ENCODE data around the gene THOC6. TPM values are rescaled to one million over a fixed set of nuclear protein-coding genes. Genes with fewer than 3 reads are reported as not detected.

The THOC6 gene
- total RNA-seq, 2 donors from 2014 or later, result 22.9 to 28.0 TPM

DNA sequence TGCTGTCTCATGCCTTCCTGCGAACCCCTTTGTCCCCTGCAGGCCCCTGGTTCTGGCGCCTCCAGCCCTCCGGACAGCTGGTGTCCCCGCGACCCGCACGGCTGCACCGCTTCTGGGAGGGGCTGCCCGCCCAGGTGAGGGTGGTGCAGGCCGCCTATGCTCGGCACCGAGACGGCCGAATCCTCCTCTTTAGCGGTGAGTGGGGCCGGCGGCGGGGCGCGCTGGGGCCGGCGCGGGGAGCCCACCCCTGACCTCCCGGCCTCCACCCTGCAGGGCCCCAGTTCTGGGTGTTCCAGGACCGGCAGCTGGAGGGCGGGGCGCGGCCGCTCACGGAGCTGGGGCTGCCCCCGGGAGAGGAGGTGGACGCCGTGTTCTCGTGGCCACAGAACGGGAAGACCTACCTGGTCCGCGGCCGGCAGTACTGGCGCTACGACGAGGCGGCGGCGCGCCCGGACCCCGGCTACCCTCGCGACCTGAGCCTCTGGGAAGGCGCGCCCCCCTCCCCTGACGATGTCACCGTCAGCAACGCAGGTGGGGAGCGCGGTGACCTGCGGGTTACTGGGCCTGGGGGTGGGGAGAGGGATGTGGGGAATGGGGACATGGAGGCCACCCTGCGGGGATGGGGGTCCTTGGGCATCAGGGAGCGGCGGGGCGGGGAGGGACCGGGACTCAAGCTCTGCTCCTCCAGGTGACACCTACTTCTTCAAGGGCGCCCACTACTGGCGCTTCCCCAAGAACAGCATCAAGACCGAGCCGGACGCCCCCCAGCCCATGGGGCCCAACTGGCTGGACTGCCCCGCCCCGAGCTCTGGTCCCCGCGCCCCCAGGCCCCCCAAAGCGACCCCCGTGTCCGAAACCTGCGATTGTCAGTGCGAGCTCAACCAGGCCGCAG, 34.5 kb downstream of the THOC6 start:
- H3K36me3 ChIP-seq, result no peaks in the 10 kb centered on the region
- peak; percentile 47 for DNase-seq (ENCODE audit: low spot score)
- WGBS, result 12% methylated on average over 35 of the region's 77 CpGs
- peak overlapping the region; percentile 74 to 76 for H3K27ac ChIP-seq
- peaks cover 7% of the 10 kb centered on the region for H3K4me1 ChIP-seq (replicated peaks)
- H3K4me3 ChIP-seq, result peak overlapping the region; percentile 92 to 93
- H3K27me3 ChIP-seq (replicated peaks; ENCODE audit: insufficient read depth), result no peaks in the 10 kb centered on the region
- TF ChIP-seq, protein P1, sequence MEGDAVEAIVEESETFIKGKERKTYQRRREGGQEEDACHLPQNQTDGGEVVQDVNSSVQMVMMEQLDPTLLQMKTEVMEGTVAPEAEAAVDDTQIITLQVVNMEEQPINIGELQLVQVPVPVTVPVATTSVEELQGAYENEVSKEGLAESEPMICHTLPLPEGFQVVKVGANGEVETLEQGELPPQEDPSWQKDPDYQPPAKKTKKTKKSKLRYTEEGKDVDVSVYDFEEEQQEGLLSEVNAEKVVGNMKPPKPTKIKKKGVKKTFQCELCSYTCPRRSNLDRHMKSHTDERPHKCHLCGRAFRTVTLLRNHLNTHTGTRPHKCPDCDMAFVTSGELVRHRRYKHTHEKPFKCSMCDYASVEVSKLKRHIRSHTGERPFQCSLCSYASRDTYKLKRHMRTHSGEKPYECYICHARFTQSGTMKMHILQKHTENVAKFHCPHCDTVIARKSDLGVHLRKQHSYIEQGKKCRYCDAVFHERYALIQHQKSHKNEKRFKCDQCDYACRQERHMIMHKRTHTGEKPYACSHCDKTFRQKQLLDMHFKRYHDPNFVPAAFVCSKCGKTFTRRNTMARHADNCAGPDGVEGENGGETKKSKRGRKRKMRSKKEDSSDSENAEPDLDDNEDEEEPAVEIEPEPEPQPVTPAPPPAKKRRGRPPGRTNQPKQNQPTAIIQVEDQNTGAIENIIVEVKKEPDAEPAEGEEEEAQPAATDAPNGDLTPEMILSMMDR (IDR thresholded peaks at IDR 0.05), result peak in 1 of 4 experiments; percentile 26
- TF ChIP-seq POLR2A (IDR thresholded peaks at IDR 0.05), result no peak
- no peaks in the 10 kb centered on the region for H3K9me3 ChIP-seq
- intact Hi-C loops (cut with DNase I), result loop anchor here (5.0 kb wide), 1 partner anchor 69 kb away; no protein-coding TSS in a partner anchor

DNA sequence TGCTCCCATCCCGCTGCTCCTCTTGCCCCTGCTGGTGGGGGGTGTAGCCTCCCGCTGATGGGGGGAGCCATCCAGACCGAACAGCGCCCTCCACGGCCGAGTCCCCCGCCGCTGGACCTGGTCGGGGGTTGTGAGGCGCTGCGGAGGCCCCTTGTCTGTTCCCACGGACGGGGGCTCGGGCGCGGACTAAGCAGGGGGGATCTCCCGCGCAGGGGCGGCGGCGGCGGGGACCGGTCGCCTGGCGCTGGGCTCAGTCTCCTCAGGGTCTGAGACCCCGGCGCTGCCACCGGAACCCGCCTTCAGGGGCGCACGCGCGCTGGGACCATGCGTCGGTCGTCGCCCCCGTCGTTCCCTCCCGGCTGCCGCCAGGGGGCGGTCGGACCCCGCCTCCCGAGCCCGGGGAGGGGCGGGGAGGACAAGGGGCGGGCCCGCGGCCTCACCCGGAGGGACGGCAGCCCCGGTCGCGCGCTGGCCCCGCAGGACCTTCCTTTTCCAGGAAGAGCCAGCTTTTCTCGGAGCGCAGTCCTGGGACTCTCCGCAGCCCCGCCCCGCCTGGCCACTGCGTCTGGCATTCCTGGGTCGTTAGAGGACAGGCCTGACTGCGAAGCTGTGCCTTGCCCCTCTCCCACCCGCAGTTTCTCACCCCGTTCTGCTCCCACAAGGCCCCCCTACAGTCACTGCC, 35.3 kb downstream of the THOC6 start:
- H3K27ac ChIP-seq, result peak overlapping the region; percentile 74 to 76
- 2% methylated on average over 55 of the region's 67 CpGs for WGBS

DNA sequence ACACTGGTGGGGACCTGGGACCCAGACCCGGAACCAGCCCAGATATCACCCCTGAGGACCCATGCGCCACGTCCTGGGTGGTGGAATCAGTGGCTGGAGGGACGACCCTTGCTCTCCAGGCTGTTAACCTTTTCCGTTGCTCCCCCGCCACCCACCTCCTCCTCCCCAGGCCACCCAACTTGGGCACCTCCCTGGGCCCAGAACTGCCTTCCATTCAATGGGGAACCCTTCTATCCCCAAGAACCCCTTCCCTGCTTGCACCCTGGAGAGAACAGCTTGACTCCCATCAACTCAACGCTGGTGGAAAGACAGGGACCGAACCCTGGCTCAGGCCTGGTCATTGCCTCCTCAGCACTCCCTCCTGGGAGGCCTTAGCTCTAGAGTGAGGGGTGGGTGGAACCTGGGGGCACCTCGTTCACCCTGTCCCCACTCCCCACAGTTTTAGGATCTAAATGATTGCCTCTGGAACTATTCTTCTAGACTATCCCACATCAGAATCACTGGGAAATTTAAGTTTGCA, 35.9 kb downstream of the THOC6 start:
- TF ChIP-seq, protein P1 (IDR thresholded peaks at IDR 0.05), result no peak
- TF ChIP-seq POLR2A (IDR thresholded peaks at IDR 0.05), result no peak
- TF ChIP-seq POLR2AphosphoS5 (IDR thresholded peaks at IDR 0.05), result no peak
- peaks cover 7% of the 10 kb centered on the region for H3K4me1 ChIP-seq (replicated peaks)
- H3K27me3 ChIP-seq (replicated peaks; ENCODE audit: insufficient read depth), result no peaks in the 10 kb centered on the region
- DNase-seq (ENCODE audit: low spot score), result no peak
- no peaks in the 10 kb centered on the region for H3K36me3 ChIP-seq
- intact Hi-C loops (cut with DNase I), result loop anchor here (2.0 to 5.0 kb wide), 2 partner anchors 68 to 107 kb away; no protein-coding TSS in a partner anchor
- 57% methylated on average over 9 of the region's 9 CpGs for WGBS
- no peaks in the 10 kb centered on the region for H3K9me3 ChIP-seq
- peak overlapping the region; percentile 74 to 76 for H3K27ac ChIP-seq
- peak overlapping the region; percentile 92 to 93 for H3K4me3 ChIP-seq

More for the DNA sequence above, 35.3 kb downstream of the THOC6 start:
- Histone ChIP-seq H3K4me1 (replicated peaks) (peaks cover 7% of the 10 kb centered on the region), H3K36me3 (no peaks in the 10 kb centered on the region), H3K4me3 (peak overlapping the region; percentile 92 to 93), H3K9me3 (no peaks in the 10 kb centered on the region), H3K27me3 (replicated peaks; ENCODE audit: insufficient read depth) (no peaks in the 10 kb centered on the region)
- TF ChIP-seq, protein P1 (IDR thresholded peaks at IDR 0.05), result peak; percentile 86 to 98 (median 97)
- TF ChIP-seq POLR2A (IDR thresholded peaks at IDR 0.05), result peak; percentile 19
- peak; percentile 66 for TF ChIP-seq POLR2AphosphoS5 (IDR thresholded peaks at IDR 0.05)
- intact Hi-C loops (cut with DNase I), result loop anchor here (5.0 kb wide), 1 partner anchor 68 kb away; no protein-coding TSS in a partner anchor
- peak; percentile 72 for DNase-seq (ENCODE audit: low spot score)

DNA sequence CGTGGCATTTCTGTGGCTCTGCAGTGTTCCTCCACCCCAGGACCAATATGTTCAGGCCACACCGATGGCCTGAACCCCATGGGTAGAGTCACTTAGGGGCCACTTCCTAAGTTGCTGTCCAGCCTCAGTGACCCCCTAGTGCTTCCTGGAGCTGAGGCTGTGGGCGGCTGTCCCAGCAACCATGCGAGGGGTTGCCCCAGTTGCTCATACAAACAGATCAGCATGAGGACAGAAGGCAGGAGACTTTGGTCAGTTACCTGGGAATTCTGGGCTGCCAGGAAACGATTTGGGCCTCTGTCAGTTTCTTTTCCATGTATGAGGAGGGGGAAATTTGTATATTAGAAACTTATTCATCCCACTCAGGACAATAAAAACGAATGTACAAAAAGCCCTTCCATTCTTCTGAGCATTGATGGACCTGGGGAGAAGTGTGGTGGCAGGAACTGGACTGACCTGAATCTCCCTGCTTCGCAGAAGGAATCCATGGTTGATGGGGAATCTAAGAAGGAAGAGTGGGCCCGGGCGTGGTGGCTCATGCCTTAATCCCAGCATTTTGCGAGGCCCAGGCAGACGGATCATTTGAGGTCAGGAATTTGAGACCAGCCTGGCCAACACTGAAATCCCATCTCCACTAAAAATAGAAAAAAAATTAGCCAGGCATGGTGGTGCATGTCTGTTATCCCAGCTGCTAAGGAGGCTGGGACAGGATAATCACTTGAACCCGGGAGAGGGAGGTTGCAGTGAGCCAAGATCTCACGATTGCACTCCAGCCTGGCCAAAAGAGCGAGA, 36.7 kb downstream of the THOC6 start:
- TF ChIP-seq POLR2A (IDR thresholded peaks at IDR 0.05) (no peak), POLR2AphosphoS5 (IDR thresholded peaks at IDR 0.05) (no peak)
- TF ChIP-seq, protein P1 (IDR thresholded peaks at IDR 0.05), result no peak
- DNase-seq (ENCODE audit: low spot score), result no peak
- H3K4me1 ChIP-seq (replicated peaks), result peaks cover 7% of the 10 kb centered on the region

More for the DNA sequence above, 36.7 kb downstream of the THOC6 start:
- 74% methylated on average over 14 of the region's 14 CpGs for WGBS
- intact Hi-C loops (cut with DNase I), result loop anchor here (2.0 kb wide), 1 partner anchor 106 kb away; no protein-coding TSS in a partner anchor
- H3K36me3 ChIP-seq, result no peaks in the 10 kb centered on the region
- H3K27ac ChIP-seq, result no peak overlapping the region
- no peaks in the 10 kb centered on the region for H3K27me3 ChIP-seq (replicated peaks; ENCODE audit: insufficient read depth)
- no peak overlapping the region for H3K4me3 ChIP-seq
- no peaks in the 10 kb centered on the region for H3K9me3 ChIP-seq
